GM12891 (cell line): ENCODE results near the gene PRPSAP1.
"Not testable (repeated sequence)": the region's sequence is repeated elsewhere in the genome, so short reads cannot be mapped to it uniquely, and the experiment has no call there.

Experiments used
- DNase-seq: peaks from one replicate; pipeline ENCODE4 v3.0.0; 2011; ENCODE audit warnings: low spot score; ENCODE audit not compliant: insufficient read length
- FAIRE-seq: peaks from 2 replicates; lab custom pipeline; 2011; peaks lifted over from hg19 to GRCh38; lab: Jason Lieb, UNC
- PAX5 ChIP-seq: IDR thresholded peaks from 2 replicates; pipeline ENCODE4 v1.6.1; 2011; ENCODE audit warnings: low read length, moderate library complexity, mild to moderate bottlenecking; ENCODE audit not compliant: insufficient read depth, severe bottlenecking
- POLR2A ChIP-seq: IDR thresholded peaks from 2 replicates; pipeline ENCODE4 v1.6.1; 2011; ENCODE audit warnings: low read depth, low read length, control low read depth
- POLR2AphosphoS5 ChIP-seq: IDR thresholded peaks from 2 replicates; pipeline ENCODE4 v1.6.1; 2011; ENCODE audit warnings: low read depth, low read length, control low read depth
- POU2F2 ChIP-seq: IDR thresholded peaks from 2 replicates; pipeline ENCODE4 v1.6.1; 2011; ENCODE audit warnings: low read depth, mild to moderate bottlenecking, control low read depth, low read length, moderate library complexity
- SPI1 ChIP-seq: IDR thresholded peaks from 2 replicates; pipeline ENCODE4 v1.6.1; 2011; ENCODE audit warnings: low read depth, low read length, control low read depth
- TAF1 ChIP-seq: IDR thresholded peaks from 2 replicates; pipeline ENCODE4 v1.6.1; 2011; ENCODE audit warnings: low read depth, low read length, control low read depth

PRPSAP1 gene

DNA sequence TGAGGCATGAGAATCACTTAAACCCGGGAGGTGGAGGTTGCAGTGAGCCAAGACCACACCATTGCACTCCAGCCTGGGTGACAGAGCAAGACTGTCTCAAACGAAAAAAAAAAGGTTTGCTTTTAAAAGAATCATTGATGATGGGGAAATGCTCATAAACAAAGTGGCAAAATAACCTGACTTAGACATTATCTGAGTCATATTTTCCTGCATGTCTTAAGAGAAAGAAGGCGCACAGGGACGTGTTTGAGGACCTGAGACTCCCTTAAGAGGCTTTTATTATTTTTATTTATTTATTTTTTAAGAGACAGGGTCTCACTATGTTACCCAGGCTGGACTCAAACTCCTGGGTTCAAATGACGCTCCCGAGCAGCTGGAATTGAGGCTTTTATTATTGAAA is 5.7 kb upstream of the PRPSAP1 start:
- DNase-seq: no peak
- no peak for TF ChIP-seq POLR2A
- no peak for TF ChIP-seq SPI1
- no peak for TF ChIP-seq TAF1
- TF ChIP-seq PAX5: no peak
- TF ChIP-seq POU2F2: no peak
- TF ChIP-seq POLR2AphosphoS5: no peak
- no peak for FAIRE-seq

DNA sequence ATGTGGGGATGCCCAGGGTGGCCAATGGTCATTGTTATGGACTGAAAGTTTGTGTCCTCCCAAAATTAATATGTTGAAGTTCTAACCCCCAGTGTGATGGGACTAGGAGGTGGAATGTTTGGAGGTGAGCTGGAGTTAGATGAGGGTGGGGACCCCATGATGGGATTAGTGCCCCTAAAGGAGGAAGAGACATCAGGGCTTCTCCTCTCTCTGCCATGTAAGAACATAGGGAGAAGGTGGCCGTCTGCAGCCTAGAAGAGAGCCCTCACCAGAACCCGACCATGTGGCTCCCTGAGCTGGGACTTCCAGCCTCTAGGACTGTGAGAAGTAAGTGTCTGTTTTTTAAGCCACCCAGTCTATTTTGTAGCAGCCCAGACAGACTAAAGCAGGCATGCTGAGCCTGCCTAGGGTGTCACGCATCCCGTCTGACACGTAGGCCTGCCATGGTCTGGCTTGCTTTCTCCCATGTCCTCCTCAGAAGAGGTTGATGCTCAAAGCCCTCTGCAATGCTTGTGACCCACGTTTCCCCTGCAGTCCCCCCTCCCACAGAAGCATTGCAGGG is 4.0 kb upstream of the PRPSAP1 start:
- no peak for FAIRE-seq
- TF ChIP-seq POLR2A: no peak
- TF ChIP-seq POU2F2: no peak
- TF ChIP-seq POLR2AphosphoS5: no peak
- TF ChIP-seq TAF1: no peak
- TF ChIP-seq PAX5: no peak
- no peak for TF ChIP-seq SPI1
- DNase-seq: no peak

DNA sequence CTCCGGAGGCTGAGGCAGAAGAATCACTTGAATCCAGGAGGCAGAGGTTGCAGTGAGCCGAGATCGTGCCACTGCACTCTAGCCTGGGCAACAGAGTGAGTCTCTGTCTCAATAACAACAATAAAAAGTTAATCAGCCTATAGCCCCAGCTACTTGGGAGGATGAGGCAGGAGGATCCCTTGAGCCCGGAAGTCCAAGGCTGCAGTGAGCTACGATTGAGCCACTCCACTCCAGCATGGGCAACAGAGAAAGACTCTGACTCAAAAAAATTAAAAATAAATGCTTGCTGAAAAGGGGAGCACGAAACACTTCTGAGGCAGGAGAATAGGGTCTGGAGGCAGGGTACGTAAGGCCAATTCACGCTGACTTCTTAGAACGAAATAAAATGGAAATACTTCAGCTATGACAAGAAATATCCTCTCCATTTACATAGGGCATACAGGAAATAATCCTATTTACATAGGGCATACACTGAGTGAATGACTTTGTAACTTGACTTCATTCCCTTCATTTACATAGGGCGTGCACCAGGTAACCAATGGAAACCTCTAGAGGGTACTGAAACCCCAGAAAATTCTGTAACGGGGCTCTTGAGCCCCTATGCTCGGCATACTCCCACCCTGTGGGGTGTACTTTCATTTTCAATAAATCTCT is 3.2 kb upstream of the PRPSAP1 start:
- TF ChIP-seq POU2F2 (no peak), SPI1 (no peak), PAX5 (no peak), POLR2A (no peak), TAF1 (no peak), POLR2AphosphoS5 (no peak)
- no peak for FAIRE-seq
- DNase-seq: no peak

DNA sequence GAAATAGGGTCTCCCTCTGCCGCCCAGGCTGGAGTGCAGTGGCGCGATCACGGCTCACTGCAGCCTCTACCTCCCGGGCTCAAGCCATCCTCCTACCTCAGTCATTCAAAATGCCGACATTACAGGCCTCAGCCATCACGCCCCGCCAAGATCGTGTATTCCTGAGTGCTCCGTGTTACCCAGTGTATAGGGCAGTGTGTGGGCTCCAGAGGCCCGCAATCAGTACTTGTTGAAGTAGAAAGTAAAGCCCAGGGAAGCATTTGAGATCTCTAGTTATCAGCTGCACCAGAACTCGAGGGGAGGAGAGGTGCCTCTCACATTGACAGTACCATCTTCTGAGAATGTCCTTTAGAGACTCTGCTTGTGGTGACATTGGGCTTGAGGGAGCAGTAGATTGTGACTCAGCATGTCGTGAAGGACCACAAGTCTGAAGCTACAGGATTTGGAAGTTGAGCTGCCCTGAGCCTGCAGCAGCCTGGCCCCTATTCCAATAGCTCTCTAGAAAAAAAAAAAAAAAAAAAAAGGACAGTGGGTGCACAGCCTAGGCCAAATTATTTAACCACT is 1.1 kb upstream of the PRPSAP1 start:
- TF ChIP-seq POU2F2 (no peak), PAX5 (no peak), SPI1 (no peak), POLR2AphosphoS5 (no peak), TAF1 (no peak)
- DNase-seq (no peak), FAIRE-seq (no peak)

DNA sequence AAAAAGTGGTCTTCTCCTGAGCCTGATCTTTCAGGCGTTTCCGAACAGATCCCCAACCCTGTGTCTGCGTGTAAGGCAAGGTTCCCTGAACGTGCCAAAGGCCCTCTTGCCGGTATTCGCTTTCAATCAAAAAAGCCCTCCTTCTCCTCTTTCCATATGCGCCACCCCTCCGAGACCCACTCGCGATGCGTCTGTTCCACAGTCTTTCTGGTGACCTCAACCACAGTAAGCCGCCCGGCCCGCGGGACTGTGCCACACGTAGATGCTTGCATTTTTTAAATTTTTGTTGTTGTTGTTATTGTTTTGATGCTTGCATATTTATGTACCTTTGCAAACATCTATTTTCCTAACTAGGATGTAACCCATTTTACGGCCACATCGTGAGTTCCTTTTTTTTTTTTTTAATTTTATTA is 607 bp upstream of the PRPSAP1 start:
- DNase-seq: no peak
- no peak for FAIRE-seq
- TF ChIP-seq POLR2A (no peak), SPI1 (no peak), TAF1 (no peak), PAX5 (no peak), POU2F2 (no peak), POLR2AphosphoS5 (no peak)

DNA sequence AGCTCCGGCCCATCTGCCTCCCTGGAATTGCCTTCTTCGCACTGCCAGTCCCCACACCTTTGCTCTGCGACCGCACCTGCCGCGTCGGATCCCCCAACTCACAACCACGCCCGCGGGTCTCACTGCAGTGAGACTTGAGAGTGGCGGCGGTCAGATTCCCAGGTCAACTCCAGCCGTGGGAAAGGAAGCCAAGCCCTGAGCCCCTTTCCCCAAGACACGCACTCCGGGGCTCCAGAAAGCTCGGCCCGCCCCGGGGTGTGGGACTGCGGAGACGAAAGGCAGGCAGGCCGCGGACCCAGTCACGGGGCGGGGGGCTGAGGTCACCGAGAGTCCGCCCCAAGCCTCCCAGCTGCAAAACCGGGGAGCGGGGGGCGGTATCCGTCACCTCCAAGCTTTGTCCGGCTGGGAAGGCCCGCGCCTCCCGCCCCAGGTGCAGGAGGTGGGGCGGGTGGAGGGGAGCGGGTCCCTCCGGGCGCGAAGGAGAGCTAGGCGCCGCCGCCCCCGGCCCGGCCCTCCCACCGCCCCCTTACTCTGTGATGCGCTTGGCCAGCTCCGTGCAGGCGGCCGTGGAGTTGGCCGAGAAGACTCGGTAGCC is 615 bp downstream of the PRPSAP1 start:
- DNase-seq (peak; percentile 53), FAIRE-seq (no peak)
- no peak for TF ChIP-seq TAF1
- TF ChIP-seq POLR2A: no peak

DNA sequence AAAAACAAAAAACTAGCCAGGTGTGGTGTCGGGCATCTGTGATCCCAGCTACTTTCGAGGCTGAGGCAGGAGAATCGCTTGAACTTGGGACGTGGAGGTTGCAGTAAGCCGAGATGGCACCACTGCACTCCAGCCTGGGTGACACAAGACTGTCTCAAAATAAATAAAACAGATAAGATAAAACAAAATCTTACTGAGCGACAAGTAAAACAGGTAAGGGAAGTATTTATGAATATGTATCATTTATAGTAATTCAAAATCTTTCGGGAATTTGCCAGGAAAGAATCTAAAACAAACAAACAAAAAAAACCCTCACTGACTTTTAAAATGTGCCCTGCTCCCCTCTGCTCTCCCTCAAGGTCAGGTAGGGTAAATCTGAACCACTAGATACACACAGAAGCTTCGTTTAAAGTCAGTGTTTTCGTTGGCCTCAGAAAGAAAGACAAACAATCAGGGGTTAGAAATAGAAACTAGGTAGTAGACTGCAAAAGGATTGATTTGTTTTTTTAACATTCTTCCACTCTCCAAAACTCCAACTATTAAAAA is 2.1 kb downstream of the PRPSAP1 start:
- TF ChIP-seq SPI1 (no peak), POLR2AphosphoS5 (no peak), TAF1 (no peak), POU2F2 (no peak), POLR2A (no peak), PAX5 (no peak)
- FAIRE-seq: no peak
- no peak for DNase-seq

DNA sequence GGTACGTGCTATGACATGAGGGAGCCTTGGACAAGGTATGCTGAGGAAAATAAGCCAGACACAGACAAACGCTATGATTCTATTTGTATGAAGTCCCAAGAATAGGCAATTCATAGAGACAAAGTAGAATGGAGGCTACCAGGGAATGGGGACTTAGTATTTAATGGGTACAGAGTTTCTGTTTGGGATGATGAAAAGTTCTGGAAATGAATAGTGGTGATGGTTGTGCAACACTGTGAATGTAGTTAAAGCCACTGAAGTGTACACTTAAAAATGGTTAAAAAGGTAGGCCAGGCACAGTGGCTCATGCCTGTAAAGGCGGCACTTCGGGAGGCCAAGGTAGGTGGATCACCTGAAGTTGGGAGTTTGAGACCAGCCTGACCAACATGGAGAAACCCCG is 3.3 kb downstream of the PRPSAP1 start:
- DNase-seq: no peak
- no peak for FAIRE-seq
- no peak for TF ChIP-seq PAX5
- no peak for TF ChIP-seq POLR2A
- TF ChIP-seq POLR2AphosphoS5: no peak

DNA sequence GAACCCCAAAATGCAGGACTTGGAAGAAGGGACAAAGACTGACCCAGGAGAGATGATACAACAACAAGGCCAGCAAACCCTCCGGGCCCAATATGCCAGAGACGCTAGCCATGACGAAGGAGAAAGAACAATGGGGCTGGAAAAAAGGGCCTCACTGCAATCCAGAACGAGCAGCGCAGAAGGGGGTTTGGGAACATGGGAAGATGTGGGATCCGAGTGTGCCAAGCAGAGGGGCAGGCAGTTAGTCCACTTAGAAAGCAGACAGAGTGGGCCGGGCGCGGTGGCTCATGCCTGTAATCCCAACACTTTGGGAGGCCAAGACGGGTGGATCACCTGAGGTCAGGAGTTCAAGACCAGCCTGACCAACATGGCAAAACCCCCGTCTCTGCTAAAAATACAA is 6.8 kb downstream of the PRPSAP1 start:
- FAIRE-seq, DNase-seq: not testable (repeated sequence)

DNA sequence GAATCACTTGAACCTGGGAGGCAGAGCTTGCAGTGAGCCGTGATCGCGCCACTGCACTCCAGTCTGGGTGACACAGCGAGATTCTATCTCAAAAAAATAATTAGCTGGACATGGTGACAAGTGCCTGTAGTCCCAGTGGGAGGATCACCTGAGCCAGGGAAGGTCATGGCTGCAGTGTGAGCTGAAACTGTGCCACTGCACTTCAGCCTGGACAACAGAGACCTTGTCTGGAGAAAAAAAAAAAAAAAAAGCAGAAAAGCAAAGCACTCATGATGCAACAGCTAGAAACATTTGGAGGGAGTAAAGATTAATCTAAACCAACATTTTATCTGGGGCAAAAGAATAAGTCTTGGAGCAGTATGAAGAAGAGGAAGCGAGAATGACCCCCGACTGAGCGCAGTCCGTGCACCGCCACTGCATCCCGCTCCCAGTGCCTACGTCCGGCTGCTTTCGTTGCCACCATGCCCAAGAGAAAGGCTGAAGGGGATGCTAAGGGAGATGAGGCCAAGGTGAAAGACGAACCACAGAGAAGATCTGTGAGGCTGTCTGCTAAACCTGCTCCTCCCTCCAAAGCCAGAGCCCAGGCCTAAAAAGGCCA is 8.2 kb downstream of the PRPSAP1 start:
- DNase-seq (no peak), FAIRE-seq (no peak)
- TF ChIP-seq SPI1 (no peak), POLR2A (no peak), POU2F2 (no peak), TAF1 (no peak), POLR2AphosphoS5 (no peak), PAX5 (no peak)

DNA sequence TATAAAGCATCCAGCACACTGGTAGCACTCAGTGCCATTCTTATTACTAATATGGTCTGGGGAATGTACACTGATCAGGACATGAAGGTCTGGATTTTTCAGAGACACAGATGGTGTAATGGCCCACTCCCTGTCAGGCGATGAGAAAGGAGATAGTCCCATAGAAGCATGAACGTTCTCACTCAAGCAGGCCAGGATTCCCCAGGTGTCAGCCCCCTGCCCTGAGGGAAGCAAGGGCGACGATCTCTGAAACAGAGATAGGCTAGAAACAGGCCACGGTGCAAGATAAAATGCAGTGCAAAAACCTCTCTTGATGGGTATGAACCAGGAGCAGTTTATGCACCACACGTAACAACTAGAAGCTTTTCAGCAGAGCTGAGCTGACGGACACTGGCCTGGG is 10.6 kb downstream of the PRPSAP1 start:
- DNase-seq (no peak), FAIRE-seq (no peak)
- TF ChIP-seq POLR2A (no peak), POU2F2 (no peak), POLR2AphosphoS5 (no peak), SPI1 (no peak), PAX5 (no peak), TAF1 (no peak)
